A549 (cell line): ENCODE measurements around the gene RERE.

ENCODE experiments used
- CBX8 ChIP-seq: fragments of 200-600 bp; sonication (generic); IDR thresholded peaks from 2 replicates; pipeline ENCODE4 v1.6.1; 2016
- CHD2 ChIP-seq: fragments of 150-350 bp; IDR thresholded peaks from 2 replicates; pipeline ENCODE4 v1.6.1; 2014; ENCODE audit warnings: low read length; ENCODE audit not compliant: partially characterized antibody
- ESRRA ChIP-seq: fragments of 150-350 bp; IDR thresholded peaks from 2 replicates; pipeline ENCODE4 v1.6.1; 2014; ENCODE audit warnings: mild to moderate bottlenecking, low read length, borderline replicate concordance
- NPAS2 ChIP-seq: fragments of 250-450 bp; sonication (Bioruptor Pico); IDR thresholded peaks from 2 replicates; pipeline ENCODE4 v1.8.0; 2022; ENCODE audit warnings: mild to moderate bottlenecking, moderate library complexity, borderline replicate concordance
- POLR2A ChIP-seq: IDR thresholded peaks from 2 replicates; pipeline ENCODE4 v1.6.1; 2012; ENCODE audit warnings: mild to moderate bottlenecking, low read length
- POLR2AphosphoS2 ChIP-seq: conservative IDR thresholded peaks from 2 replicates; pipeline ENCODE4 v1.6.1; 2012; ENCODE audit warnings: low read length, improper control_type of control experiment, inconsistent platforms
- RAD21 ChIP-seq, 2 experiments: fragments of >200 bp in 1 of 2; sonication (Bioruptor Twin) in 1 of 2; formaldehyde crosslinking in 1 of 2; IDR thresholded peaks in 1 of 2; conservative IDR thresholded peaks in 1 of 2; 2 replicates in 1 of 2; 3 replicates in 1 of 2; pipeline ENCODE4 v1.6.1; 2012 to 2018; ENCODE audit warnings: inconsistent platforms in 1 of 2
- RCOR1 ChIP-seq: fragments of 150-350 bp; IDR thresholded peaks from 2 replicates; pipeline ENCODE4 v1.6.1; 2014; ENCODE audit warnings: antibody characterized with exemption, low read length, low read depth
- RNF2 ChIP-seq: fragments of 200-600 bp; sonication (generic); IDR thresholded peaks from 2 replicates; pipeline ENCODE4 v1.6.1; 2016; ENCODE audit warnings: low read depth, mild to moderate bottlenecking, antibody characterized with exemption, moderate library complexity, borderline replicate concordance
- SMC3 ChIP-seq: fragments of >200 bp; sonication (Bioruptor Twin); formaldehyde crosslinking; IDR thresholded peaks from 3 replicates; pipeline ENCODE4 v1.6.1; 2018; ENCODE audit warnings: inconsistent platforms
- ZC3H11A ChIP-seq: fragments of 450-650 bp; IDR thresholded peaks from 2 replicates; pipeline ENCODE4 v1.6.1; 2014; ENCODE audit warnings: antibody characterized with exemption, mild to moderate bottlenecking
- TF ChIP-seq, protein P1 (sequence below): fragments of >200 bp; sonication (Bioruptor Twin); formaldehyde crosslinking; IDR thresholded peaks from 3 replicates; pipeline ENCODE4 v1.5.1; 2016
- TF ChIP-seq, protein P2 (sequence below): IDR thresholded peaks from 2 replicates; pipeline ENCODE4 v1.6.1; 2012
- TF ChIP-seq, protein P3 (sequence below): fragments of 150-350 bp; IDR thresholded peaks from 2 replicates; pipeline ENCODE4 v1.6.1; 2014; ENCODE audit warnings: low read depth, mild to moderate bottlenecking, low read length

DNA sequence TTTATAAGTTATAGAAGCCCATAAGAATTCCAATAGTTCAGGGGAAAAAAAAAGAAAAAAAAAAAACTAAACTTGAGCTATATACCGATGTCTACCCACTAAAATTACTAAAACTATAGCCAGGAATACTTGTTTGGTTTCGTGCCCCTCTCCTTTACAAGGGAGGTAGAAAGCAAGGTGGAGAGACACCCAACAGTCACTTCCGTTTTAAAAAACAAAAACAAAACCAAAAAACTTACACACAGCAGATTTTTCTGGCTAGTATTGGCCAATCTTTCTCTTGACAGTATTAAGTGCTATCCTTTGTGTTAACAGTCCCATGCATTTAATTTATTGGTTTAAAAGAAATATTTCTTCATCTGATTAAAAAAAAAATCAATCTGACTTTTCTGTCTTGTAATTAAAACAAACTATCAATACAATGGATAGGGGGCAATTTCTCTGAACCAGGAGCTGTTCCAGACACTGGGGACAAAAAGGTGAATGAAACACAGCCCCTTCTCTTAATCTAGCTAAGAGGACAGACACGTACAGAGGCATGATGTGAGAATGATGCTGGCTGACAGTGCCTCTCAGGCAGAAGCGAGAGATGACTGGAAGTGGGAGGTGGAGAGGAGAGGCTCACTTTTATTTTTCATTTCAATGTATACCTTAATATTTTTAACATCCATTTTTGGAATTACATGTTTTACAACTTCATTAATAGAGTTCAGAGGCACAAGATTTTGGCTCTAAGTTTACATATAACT is 214.8 kb downstream of the RERE start:
- no peak for TF ChIP-seq POLR2A
- TF ChIP-seq, protein P1, sequence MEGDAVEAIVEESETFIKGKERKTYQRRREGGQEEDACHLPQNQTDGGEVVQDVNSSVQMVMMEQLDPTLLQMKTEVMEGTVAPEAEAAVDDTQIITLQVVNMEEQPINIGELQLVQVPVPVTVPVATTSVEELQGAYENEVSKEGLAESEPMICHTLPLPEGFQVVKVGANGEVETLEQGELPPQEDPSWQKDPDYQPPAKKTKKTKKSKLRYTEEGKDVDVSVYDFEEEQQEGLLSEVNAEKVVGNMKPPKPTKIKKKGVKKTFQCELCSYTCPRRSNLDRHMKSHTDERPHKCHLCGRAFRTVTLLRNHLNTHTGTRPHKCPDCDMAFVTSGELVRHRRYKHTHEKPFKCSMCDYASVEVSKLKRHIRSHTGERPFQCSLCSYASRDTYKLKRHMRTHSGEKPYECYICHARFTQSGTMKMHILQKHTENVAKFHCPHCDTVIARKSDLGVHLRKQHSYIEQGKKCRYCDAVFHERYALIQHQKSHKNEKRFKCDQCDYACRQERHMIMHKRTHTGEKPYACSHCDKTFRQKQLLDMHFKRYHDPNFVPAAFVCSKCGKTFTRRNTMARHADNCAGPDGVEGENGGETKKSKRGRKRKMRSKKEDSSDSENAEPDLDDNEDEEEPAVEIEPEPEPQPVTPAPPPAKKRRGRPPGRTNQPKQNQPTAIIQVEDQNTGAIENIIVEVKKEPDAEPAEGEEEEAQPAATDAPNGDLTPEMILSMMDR, result no peak
- no peak for TF ChIP-seq SMC3
- no peak for TF ChIP-seq RCOR1
- TF ChIP-seq, protein P2, sequence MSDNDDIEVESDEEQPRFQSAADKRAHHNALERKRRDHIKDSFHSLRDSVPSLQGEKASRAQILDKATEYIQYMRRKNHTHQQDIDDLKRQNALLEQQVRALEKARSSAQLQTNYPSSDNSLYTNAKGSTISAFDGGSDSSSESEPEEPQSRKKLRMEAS, result no peak
- no peak for TF ChIP-seq ESRRA
- TF ChIP-seq ZC3H11A, result no peak
- no peak for TF ChIP-seq POLR2AphosphoS2
- TF ChIP-seq, protein P3, sequence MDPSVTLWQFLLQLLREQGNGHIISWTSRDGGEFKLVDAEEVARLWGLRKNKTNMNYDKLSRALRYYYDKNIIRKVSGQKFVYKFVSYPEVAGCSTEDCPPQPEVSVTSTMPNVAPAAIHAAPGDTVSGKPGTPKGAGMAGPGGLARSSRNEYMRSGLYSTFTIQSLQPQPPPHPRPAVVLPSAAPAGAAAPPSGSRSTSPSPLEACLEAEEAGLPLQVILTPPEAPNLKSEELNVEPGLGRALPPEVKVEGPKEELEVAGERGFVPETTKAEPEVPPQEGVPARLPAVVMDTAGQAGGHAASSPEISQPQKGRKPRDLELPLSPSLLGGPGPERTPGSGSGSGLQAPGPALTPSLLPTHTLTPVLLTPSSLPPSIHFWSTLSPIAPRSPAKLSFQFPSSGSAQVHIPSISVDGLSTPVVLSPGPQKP, result no peak
- no peak for TF ChIP-seq NPAS2 (CRISPR knock-in tag)
- no peak for TF ChIP-seq RAD21 (conservative IDR thresholded peaks at IDR 0.05 in 1 of 2, IDR thresholded peaks at IDR 0.05 in 1 of 2)
- TF ChIP-seq CBX8, result no peak
- no peak for TF ChIP-seq CHD2
- TF ChIP-seq RNF2, result no peak
